HEK293 (cell line): ENCODE results near the gene ZC3H7B.

Experiments used
- GLI4 ChIP-seq: fragments of 450-650 bp; formaldehyde crosslinking; IDR thresholded peaks from 2 replicates; pipeline ENCODE4 v1.5.1; 2016; ENCODE audit warnings: missing biosample characterization, missing genetic modification characterization
- KLF10 ChIP-seq: fragments of 450-650 bp; IDR thresholded peaks from 2 replicates; pipeline ENCODE4 v1.5.1; 2018; ENCODE audit warnings: missing biosample characterization, mild to moderate bottlenecking, missing genetic modification characterization
- ZNF639 ChIP-seq: fragments of 450-650 bp; formaldehyde crosslinking; IDR thresholded peaks from 2 replicates; pipeline ENCODE4 v1.5.1; 2016; ENCODE audit warnings: missing biosample characterization, missing genetic modification characterization
- ZNF837 ChIP-seq: fragments of 450-650 bp; formaldehyde crosslinking; IDR thresholded peaks from 2 replicates; pipeline ENCODE4 v1.5.1; 2016; ENCODE audit warnings: missing biosample characterization, missing genetic modification characterization
- TF ChIP-seq, protein P1 (sequence below): fragments of 450-650 bp; formaldehyde crosslinking; IDR thresholded peaks from 2 replicates; pipeline ENCODE4 v1.5.1; 2016; ENCODE audit warnings: missing biosample characterization, missing genetic modification characterization
- TF ChIP-seq, protein P2 (sequence below): fragments of 450-650 bp; formaldehyde crosslinking; IDR thresholded peaks from 2 replicates; pipeline ENCODE4; 2016; ENCODE audit warnings: missing biosample characterization, missing genetic modification characterization

DNA sequence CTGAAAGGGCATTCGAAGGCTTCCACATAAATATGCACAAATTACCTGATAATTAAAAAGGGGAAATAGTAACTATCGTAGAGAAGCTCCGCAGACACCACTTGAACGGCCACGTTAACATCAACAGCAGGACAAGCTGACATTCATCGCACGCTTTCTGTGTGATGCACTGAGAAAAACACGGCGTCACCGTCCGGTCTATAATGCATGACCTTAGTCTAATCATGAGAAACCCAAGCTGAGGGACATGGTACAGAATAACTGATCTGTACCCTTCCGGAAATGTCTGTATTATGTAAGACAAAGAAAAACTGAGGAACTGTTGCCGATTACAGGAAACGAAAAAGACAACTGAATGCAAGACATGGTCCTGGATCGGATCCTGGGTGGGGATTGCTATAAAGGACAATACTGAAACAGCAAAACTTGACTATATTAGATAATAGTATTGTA, 14.7 kb upstream of the ZC3H7B start:
- no peak for TF ChIP-seq ZNF837 (tag by site-specific recombination)
- TF ChIP-seq, protein P1, sequence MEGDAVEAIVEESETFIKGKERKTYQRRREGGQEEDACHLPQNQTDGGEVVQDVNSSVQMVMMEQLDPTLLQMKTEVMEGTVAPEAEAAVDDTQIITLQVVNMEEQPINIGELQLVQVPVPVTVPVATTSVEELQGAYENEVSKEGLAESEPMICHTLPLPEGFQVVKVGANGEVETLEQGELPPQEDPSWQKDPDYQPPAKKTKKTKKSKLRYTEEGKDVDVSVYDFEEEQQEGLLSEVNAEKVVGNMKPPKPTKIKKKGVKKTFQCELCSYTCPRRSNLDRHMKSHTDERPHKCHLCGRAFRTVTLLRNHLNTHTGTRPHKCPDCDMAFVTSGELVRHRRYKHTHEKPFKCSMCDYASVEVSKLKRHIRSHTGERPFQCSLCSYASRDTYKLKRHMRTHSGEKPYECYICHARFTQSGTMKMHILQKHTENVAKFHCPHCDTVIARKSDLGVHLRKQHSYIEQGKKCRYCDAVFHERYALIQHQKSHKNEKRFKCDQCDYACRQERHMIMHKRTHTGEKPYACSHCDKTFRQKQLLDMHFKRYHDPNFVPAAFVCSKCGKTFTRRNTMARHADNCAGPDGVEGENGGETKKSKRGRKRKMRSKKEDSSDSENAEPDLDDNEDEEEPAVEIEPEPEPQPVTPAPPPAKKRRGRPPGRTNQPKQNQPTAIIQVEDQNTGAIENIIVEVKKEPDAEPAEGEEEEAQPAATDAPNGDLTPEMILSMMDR (tag by site-specific recombination), result no peak
- TF ChIP-seq, protein P2, sequence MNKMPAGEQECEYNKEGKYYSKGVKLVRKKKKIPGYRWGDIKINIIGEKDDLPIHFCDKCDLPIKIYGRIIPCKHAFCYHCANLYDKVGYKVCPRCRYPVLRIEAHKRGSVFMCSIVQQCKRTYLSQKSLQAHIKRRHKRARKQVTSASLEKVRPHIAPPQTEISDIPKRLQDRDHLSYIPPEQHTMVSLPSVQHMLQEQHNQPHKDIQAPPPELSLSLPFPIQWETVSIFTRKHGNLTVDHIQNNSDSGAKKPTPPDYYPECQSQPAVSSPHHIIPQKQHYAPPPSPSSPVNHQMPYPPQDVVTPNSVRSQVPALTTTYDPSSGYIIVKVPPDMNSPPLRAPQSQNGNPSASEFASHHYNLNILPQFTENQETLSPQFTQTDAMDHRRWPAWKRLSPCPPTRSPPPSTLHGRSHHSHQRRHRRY (tag by site-specific recombination), result no peak
- TF ChIP-seq KLF10 (tag by site-specific recombination), result no peak
- no peak for TF ChIP-seq GLI4 (tag by site-specific recombination)
- TF ChIP-seq ZNF639 (tag by site-specific recombination), result no peak
